Measurements from ENCODE around the gene TSEN54.

DNA sequence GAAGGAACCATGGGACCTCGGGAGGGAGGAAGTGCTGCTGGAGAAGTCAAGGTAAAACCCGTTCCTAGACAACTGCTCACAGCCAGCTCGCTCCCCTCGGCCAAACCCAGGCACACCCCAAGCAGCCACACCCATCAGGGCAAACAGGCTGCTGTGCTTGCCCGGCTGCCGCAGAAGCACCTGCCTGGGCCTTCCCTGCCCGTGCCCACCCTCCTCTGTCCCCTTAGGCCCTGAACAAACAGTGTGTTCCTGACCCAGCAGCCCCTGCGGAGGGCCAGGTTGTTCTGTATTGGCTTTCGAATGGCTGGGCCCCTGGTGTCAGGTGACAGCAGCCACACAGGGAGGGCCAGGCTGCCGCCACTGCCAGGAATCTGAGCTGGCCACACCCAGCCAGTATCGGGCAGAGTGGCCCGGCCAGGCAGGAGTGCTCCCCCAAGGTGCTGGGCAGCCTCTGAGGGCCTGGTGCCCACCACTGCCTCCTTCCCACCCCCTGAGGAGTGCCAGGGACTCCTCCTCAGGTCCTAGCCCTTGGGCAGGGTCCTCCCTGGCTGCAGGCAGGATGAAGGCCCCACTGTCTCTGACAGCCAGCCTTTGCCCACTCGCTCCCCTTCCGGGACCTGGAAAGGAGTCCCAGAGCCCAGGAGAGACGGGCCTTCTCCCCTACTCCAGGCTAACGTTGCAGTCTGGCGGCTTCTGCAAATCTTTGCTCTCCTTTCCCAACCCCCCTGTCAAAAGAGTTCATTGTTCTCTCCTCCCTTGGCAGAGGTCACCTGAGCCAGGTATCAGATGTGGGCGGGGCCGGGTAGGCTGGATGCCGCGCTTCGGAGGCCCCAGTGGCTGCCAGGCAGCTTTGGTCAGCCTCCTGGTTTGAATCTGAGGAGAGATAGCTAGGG lies 33.2 kb downstream of the TSEN54 start:
- TF ChIP-seq, protein P1, sequence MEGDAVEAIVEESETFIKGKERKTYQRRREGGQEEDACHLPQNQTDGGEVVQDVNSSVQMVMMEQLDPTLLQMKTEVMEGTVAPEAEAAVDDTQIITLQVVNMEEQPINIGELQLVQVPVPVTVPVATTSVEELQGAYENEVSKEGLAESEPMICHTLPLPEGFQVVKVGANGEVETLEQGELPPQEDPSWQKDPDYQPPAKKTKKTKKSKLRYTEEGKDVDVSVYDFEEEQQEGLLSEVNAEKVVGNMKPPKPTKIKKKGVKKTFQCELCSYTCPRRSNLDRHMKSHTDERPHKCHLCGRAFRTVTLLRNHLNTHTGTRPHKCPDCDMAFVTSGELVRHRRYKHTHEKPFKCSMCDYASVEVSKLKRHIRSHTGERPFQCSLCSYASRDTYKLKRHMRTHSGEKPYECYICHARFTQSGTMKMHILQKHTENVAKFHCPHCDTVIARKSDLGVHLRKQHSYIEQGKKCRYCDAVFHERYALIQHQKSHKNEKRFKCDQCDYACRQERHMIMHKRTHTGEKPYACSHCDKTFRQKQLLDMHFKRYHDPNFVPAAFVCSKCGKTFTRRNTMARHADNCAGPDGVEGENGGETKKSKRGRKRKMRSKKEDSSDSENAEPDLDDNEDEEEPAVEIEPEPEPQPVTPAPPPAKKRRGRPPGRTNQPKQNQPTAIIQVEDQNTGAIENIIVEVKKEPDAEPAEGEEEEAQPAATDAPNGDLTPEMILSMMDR (IDR thresholded peaks at IDR 0.05 in 2 of 3, conservative IDR thresholded peaks at IDR 0.05 in 1 of 3; ENCODE audit: borderline replicate concordance in 1 of 3, insufficient read depth in 1 of 3, low read depth in 2 of 3, low read length in 2 of 3): no peak
- TF ChIP-seq POLR2A (IDR thresholded peaks at IDR 0.05; ENCODE audit: borderline replicate concordance, extremely low read depth, insufficient read depth, insufficient read length) (peak; percentile 76), EZH2 (IDR thresholded peaks at IDR 0.05) (no peak), SIN3A (IDR thresholded peaks at IDR 0.05; ENCODE audit: low read depth) (no peak), YY1 (IDR thresholded peaks at IDR 0.05; ENCODE audit: extremely low read depth, insufficient replicate concordance, low read depth, low read length) (no peak), TCF7L2 (IDR thresholded peaks at IDR 0.05; ENCODE audit: borderline replicate concordance, extremely low read depth, insufficient read depth, insufficient read length) (peak; percentile 32), ZNF274 (IDR thresholded peaks at IDR 0.05; ENCODE audit: low read depth, low read length) (no peak)
- TF ChIP-seq, protein P2, sequence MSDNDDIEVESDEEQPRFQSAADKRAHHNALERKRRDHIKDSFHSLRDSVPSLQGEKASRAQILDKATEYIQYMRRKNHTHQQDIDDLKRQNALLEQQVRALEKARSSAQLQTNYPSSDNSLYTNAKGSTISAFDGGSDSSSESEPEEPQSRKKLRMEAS (IDR thresholded peaks at IDR 0.05): peak; percentile 79
